ENCODE data around the gene PUM1.

- TF ChIP-seq, protein P1, sequence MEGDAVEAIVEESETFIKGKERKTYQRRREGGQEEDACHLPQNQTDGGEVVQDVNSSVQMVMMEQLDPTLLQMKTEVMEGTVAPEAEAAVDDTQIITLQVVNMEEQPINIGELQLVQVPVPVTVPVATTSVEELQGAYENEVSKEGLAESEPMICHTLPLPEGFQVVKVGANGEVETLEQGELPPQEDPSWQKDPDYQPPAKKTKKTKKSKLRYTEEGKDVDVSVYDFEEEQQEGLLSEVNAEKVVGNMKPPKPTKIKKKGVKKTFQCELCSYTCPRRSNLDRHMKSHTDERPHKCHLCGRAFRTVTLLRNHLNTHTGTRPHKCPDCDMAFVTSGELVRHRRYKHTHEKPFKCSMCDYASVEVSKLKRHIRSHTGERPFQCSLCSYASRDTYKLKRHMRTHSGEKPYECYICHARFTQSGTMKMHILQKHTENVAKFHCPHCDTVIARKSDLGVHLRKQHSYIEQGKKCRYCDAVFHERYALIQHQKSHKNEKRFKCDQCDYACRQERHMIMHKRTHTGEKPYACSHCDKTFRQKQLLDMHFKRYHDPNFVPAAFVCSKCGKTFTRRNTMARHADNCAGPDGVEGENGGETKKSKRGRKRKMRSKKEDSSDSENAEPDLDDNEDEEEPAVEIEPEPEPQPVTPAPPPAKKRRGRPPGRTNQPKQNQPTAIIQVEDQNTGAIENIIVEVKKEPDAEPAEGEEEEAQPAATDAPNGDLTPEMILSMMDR (IDR thresholded peaks at IDR 0.05), result no peak
- TF ChIP-seq POLR2A (IDR thresholded peaks at IDR 0.05), result no peak
Measured at GRCh38 chr1:30977105-30977504, 88.4 kb downstream of the PUM1 start.

Data from vagina (tissue), 2 donors.